NT2/D1 (cell line): ENCODE results near the gene CACNA1I.

ENCODE experiments used
- DNase-seq: peaks from one replicate; pipeline ENCODE4 v3.0.0-alpha.2; 2011; ENCODE audit warnings: low read depth, low spot score
- H3K27me3 ChIP-seq: 2 replicates; pipeline ENCODE4 v1.6.0; 2011; ENCODE audit warnings: mild to moderate bottlenecking; ENCODE audit not compliant: insufficient read length, insufficient read depth
- H3K36me3 ChIP-seq: 2 replicates; pipeline ENCODE4 v1.6.1; 2011; ENCODE audit warnings: mild to moderate bottlenecking, low read length, mixed read lengths; ENCODE audit not compliant: insufficient read depth, insufficient read length
- H3K4me1 ChIP-seq: 2 replicates; pipeline ENCODE4 v1.5.1; 2011; ENCODE audit not compliant: insufficient read depth, insufficient read length
- H3K4me3 ChIP-seq: 2 replicates; pipeline ENCODE4 v1.5.1; 2011; ENCODE audit warnings: low read depth; ENCODE audit not compliant: insufficient read length
- H3K9ac ChIP-seq: 2 replicates; pipeline ENCODE4 v1.6.0; 2011; ENCODE audit warnings: low read depth; ENCODE audit not compliant: insufficient read length
- H3K9me3 ChIP-seq: 2 replicates; pipeline ENCODE4 v1.5.1; 2011; ENCODE audit warnings: mild to moderate bottlenecking, low read length; ENCODE audit not compliant: insufficient read depth
- SUZ12 ChIP-seq: IDR thresholded peaks from 2 replicates; pipeline ENCODE4 v1.6.1; 2011; ENCODE audit not compliant: insufficient read length, insufficient read depth; ENCODE audit errors: extremely low read depth
- YY1 ChIP-seq: IDR thresholded peaks from 2 replicates; pipeline ENCODE4 v1.6.1; 2011; ENCODE audit not compliant: insufficient read length, insufficient read depth
- ZNF274 ChIP-seq: IDR thresholded peaks from 2 replicates; pipeline ENCODE4 v1.6.1; 2011; ENCODE audit warnings: mild to moderate bottlenecking, low read depth, low read length

Gene CACNA1I

DNA sequence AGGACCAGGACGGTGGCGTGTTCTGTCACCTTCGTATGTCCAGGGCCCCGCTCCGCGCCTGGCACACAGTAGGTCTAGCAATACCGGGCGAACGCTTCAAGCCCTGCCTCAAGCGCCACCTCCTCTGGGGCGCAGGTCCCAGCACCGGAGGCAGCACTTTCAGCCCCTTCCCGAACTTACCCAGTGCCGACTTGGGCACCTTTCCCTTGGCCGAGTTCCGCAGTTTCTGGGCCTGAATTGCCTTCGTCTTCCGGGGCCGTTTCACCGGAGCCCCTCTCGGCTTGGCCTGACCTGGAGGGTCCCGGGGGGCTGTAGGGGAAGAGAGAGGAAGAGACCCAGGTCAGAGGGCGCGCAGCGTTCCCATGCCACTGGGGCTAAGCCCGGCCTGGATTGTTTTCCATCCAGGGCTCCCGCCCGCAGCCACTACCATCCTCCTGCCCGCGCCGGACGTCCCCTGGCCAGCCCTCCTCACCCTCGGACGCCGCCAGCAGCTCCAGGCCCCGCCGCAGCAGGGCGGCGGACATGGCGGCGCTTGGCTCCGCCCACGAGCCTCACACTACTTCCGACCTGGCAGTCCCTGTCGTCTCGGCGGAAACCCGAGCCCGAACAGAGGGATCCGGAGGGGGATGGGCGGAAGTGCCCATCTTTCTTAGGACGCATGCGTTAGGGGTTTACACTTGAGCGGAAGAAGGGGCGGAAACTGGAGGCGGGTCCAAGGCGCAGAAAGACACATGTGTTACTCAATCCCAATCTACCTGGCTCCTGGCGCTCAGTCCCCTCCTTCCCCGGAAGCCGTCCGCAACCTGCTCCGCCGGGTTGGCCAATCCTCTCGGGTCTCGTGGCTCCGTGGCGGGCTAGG, 38.1 kb upstream of the CACNA1I start, which contains the start of gene RPS19BP1:
RPS19BP1 (minus strand) TSS at position 534 of the 859 bp plus-strand sequence; CDS start at position 524, 10 bp downstream.
- Histone ChIP-seq H3K27me3 (no peaks in the 10 kb centered on the region), H3K4me3 (peak within 1 kb of the TSS; percentile 94), H3K9me3 (no peaks in the 10 kb centered on the region), H3K9ac (peak within 1 kb of the TSS; percentile 99), H3K4me1 (peaks cover 30% of the 10 kb centered on the region), H3K36me3 (peaks cover 29% of the 10 kb centered on the region)
- TF ChIP-seq ZNF274 (no peak), YY1 (peak; percentile 57)
- DNase-seq: peak; percentile 95

DNA sequence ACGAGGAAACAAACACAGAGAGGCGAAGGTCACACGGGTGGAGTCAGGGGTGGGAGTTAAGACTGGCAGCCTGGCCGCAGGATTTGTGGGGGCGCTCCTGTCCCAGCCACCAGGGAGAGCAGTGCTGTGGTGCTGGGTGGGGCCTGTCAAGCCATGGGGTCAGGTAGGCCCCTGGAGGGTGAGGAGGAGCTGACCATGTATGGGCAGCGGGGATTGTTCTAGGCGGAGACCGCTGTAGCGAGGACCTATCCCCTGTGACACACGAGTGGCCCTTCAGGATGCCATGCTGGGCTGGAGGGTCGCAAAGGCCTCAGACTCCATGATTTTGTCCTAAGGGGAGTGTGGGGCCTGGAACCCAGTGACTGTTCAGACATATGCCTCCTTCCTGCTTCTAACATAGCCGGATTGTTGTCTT, 36.5 kb upstream of the CACNA1I start:
- DNase-seq: no peak
- TF ChIP-seq YY1 (no peak), SUZ12 (no peak), ZNF274 (no peak)
- H3K4me1 ChIP-seq: peaks cover 22% of the 10 kb centered on the region
- H3K9ac ChIP-seq: peak overlapping the region; percentile 76
- no peaks in the 10 kb centered on the region for H3K27me3 ChIP-seq
- H3K36me3 ChIP-seq: peaks cover 21% of the 10 kb centered on the region
- H3K4me3 ChIP-seq: no peak overlapping the region
- no peaks in the 10 kb centered on the region for H3K9me3 ChIP-seq

DNA sequence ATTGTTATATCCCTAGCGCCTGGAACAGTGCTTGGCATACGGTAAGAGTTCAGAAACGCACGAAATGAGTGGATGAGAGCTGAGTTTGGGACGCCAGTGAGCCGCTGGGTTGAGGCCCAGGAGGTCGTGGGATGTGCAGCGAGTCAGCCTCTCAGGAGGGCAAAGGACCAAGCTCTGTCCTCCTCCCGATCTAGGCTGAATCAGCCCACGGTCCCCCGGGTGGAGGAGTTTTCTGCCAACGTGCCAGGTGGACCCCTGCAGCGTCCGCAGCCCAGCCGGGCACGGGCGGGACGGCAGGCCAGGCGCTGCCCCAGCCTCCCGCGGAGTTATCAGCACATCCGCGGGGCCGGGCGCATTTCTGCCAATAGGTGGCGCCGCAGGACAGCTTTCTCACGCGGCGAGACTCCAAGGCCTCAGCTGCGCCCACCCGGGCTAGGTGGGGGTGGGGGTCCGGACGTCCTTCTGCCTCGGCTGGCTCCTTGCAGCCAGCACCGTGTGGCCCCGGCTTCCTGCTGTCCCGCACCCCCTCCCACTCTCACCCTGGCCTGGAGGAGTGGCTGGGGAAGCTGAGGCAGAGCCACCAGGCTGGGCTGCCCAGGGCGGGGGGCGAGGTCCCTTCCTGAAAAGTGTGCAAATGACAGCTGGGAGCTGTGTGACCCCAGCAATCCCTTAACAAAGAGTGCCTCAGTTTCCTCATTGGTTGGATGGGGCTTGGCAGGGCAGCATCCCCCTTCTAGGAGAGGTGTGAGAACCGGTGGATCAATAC, 35.8 kb upstream of the CACNA1I start:
- Histone ChIP-seq H3K9me3 (no peaks in the 10 kb centered on the region), H3K9ac (peak overlapping the region; percentile 76), H3K36me3 (peaks cover 16% of the 10 kb centered on the region), H3K4me3 (peak overlapping the region; percentile 26), H3K4me1 (peaks cover 17% of the 10 kb centered on the region), H3K27me3 (no peaks in the 10 kb centered on the region)
- no peak for TF ChIP-seq YY1
- TF ChIP-seq SUZ12: no peak
- TF ChIP-seq ZNF274: no peak
- no peak for DNase-seq

DNA sequence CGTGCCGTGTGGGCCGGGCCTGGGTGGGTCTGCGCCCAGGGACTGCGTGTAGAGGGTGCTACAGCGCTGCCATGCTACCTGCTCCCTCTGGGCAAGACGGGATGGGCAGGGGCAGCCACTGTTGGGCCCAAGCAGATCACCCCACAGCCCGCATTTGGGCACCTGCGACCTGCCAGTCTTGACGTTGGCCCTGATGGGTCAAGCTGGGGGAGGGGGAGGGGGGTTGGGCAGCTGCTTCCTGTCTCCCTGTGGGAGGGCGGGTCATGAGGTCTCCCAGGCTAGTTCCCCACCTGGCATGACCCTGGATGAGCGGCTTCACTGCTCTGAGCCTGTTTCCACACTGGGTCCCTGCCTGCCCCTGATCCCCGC, 35.2 kb upstream of the CACNA1I start:
- Histone ChIP-seq H3K9me3 (no peaks in the 10 kb centered on the region), H3K4me3 (no peak overlapping the region), H3K4me1 (peaks cover 18% of the 10 kb centered on the region), H3K27me3 (no peaks in the 10 kb centered on the region), H3K36me3 (peaks cover 10% of the 10 kb centered on the region), H3K9ac (peak overlapping the region; percentile 32)
- TF ChIP-seq SUZ12 (no peak), ZNF274 (no peak), YY1 (no peak)
- no peak for DNase-seq

DNA sequence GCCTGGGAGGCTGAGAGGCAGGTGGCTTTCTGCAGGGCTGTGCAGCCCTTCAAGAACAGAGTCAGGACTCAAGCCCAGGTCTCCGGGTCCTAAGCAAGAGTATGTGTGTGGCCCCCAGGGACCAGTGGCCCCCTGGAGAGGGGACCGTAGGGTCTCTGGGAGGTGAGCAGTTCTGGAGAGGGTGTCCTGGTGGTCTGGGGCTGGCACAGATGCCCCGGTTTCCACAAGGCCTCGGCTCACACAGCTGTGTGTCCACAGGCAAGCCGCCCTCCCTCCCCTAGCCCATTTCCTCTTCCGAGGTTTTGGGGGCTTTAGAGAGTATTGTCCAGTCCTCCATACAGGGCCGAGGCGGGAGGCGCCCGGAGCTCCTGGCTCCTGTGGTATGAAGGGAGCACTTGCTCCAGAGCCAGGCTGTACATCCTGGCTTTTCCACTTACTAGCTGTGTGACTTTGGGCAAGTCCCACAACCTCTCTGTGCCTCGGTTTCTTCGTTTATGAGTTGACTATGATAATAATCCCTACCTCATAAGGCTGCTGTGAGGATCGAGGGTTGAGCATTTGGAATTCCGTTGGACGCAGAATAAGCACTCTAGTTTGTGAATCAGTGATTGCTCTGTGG, 34.6 kb upstream of the CACNA1I start:
- peaks cover 4% of the 10 kb centered on the region for H3K36me3 ChIP-seq
- H3K4me1 ChIP-seq: peaks cover 20% of the 10 kb centered on the region
- H3K9me3 ChIP-seq: no peaks in the 10 kb centered on the region
- no peaks in the 10 kb centered on the region for H3K27me3 ChIP-seq
- no peak overlapping the region for H3K4me3 ChIP-seq
- DNase-seq: no peak
- TF ChIP-seq ZNF274 (no peak), YY1 (no peak), SUZ12 (no peak)
- H3K9ac ChIP-seq: no peak overlapping the region

DNA sequence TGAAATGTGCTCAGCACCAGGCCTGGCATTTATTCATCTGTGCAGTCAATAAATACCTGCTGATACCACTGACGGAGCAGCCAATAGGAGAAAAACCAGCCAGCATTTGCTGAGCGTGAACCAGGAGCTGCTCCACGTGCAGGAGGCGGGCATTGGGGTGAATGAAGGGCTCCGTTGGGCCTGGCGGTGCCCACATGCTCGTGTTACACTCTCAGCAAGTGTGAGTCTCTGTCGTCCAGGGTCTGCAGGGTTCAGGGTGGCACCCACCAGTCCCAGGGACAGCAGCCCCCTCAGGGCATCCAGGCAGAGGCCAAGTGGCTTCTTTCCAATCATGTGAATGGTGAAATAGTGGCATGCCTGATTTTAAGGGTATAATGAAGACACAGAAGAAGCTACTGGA, 33.8 kb upstream of the CACNA1I start:
- no peak overlapping the region for H3K4me3 ChIP-seq
- H3K27me3 ChIP-seq: no peaks in the 10 kb centered on the region
- H3K4me1 ChIP-seq: peaks cover 20% of the 10 kb centered on the region
- H3K9ac ChIP-seq: no peak overlapping the region
- H3K9me3 ChIP-seq: no peaks in the 10 kb centered on the region
- H3K36me3 ChIP-seq: no peaks in the 10 kb centered on the region
- TF ChIP-seq ZNF274: no peak
- no peak for TF ChIP-seq YY1
- no peak for TF ChIP-seq SUZ12
- no peak for DNase-seq
